Naive B cell (primary cell): ENCODE measurements around the gene CPPED1. TPM values are rescaled to one million over a fixed set of nuclear protein-coding genes. Genes with fewer than 3 reads are reported as not detected.
A peak's percentile ranks its signal among the peaks of the same experiment; 100 is the strongest.
"Not testable (repeated sequence)": the region's sequence is repeated elsewhere in the genome, so short reads cannot be mapped to it uniquely, and the experiment has no call there.

Source experiments
- ATAC-seq, 2 donors: fragments of 150-1000 bp; cut with Tn5 transposase; 2 replicates each; pipeline ENCODE4 v1.10.0; 2021; ENCODE audit warnings: low read depth in 2 of 2, mild to moderate bottlenecking in 2 of 2, moderate library complexity in 2 of 2
- DNase-seq: peaks from one replicate; pipeline ENCODE4 v3.0.0; 2022
- H3K27ac Mint-ChIP-seq, 6 donors: one replicate each; pipeline ENCODE4 v1.8.0; 2020 to 2022; ENCODE audit warnings: mild to moderate bottlenecking in 6 of 6, mixed read lengths in 6 of 6, moderate library complexity in 5 of 6, inconsistent platforms in 2 of 6
- H3K27me3 Mint-ChIP-seq, 3 donors: one replicate each; pipeline ENCODE4 v1.8.0; 2021 to 2022; ENCODE audit warnings: mixed read lengths in 3 of 3, mild to moderate bottlenecking in 1 of 3
- H3K36me3 Mint-ChIP-seq, 2 donors: one replicate each; pipeline ENCODE4 v1.8.0; 2020 to 2022; ENCODE audit warnings: mixed read lengths in 2 of 2, inconsistent platforms in 1 of 2, mild to moderate bottlenecking in 1 of 2
- H3K4me1 Mint-ChIP-seq, 3 donors: one replicate each; pipeline ENCODE4 v1.8.0; 2020 to 2022; ENCODE audit warnings: mixed read lengths in 3 of 3, inconsistent platforms in 1 of 3, mild to moderate bottlenecking in 1 of 3, moderate library complexity in 1 of 3
- H3K4me3 Mint-ChIP-seq, 8 donors: one replicate each; pipeline ENCODE4 v1.8.0; 2020 to 2022; ENCODE audit warnings: mild to moderate bottlenecking in 8 of 8, mixed read lengths in 8 of 8, moderate library complexity in 8 of 8, inconsistent platforms in 2 of 8
- H3K9me3 Mint-ChIP-seq, 7 donors: one replicate each; pipeline ENCODE4 v1.8.0; 2020 to 2022; ENCODE audit warnings: mixed read lengths in 7 of 7, mild to moderate bottlenecking in 5 of 7, inconsistent platforms in 2 of 7, moderate library complexity in 1 of 7
- polyA plus RNA-seq, 6 donors: library from polyadenylated mRNA; unstranded; fragments of 300-500 nt; fragmentation: Illumina TruSeq; gene quantifications; one replicate each; pipeline ENCODE4 v1.2.3, GENCODE V29; 2021; ENCODE audit warnings: low read depth in 6 of 6

Gene CPPED1
- polyA plus RNA-seq, 6 donors from 2014 or later: 1.9 to 9.1 (median 8.2) TPM

DNA sequence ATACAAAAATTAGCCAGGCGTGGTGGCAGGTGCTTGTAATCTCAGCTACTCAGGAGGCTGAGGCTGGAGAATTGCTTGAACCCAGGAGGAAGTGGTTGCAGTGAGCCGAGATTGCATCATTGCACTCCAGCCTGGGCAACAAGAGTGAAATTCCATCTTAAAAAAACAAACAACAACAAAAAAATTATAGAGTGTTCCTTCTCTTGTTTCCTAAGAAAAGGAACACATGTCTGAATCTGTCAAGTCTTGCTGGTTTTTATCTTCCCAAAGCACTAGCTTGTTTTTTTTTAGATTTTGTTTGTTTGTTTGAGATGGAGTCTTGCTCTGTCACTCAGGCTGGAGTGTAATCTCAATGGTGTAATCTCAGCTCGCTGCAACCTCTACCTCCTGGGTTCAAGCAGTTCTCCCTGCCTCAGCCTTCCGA, 13.1 kb upstream of the CPPED1 start:
- peaks cover 13 to 31% (median 18%) of the 10 kb centered on the region in 3 donors for H3K27me3 Mint-ChIP-seq
- not testable (repeated sequence) for DNase-seq, H3K36me3 Mint-ChIP-seq, H3K9me3 Mint-ChIP-seq, ATAC-seq, H3K4me1 Mint-ChIP-seq, H3K27ac Mint-ChIP-seq
- peak overlapping the region in 1 of 8 donors; percentile 16 for H3K4me3 Mint-ChIP-seq

DNA sequence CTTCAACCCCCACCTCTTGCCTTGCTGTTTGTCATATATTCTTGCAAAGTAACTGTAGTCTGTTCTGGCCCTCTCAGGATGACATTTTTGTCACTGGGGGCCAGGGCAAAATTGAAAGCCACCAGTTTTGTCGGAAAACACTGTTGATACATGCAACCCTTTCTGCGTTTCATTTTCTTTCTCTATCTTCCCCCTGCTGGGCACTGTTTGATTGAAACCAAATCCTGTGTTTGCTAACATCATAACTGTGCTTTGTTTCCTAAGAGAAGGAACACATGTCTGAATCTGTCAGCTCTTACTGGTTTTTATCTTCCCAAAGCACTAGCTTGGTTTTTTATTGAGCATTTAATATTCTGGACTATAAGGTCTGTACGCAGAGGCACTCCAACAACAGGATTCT, 11.7 kb upstream of the CPPED1 start:
- Mint-ChIP-seq H3K4me3 (no peak overlapping the region), H3K9me3 (peaks cover 0 to 17% (median 9%) of the 10 kb centered on the region in 7 donors), H3K27ac (no peak overlapping the region), H3K36me3 (peaks cover 2 to 4% of the 10 kb centered on the region in 2 donors), H3K27me3 (peaks cover 15 to 42% (median 18%) of the 10 kb centered on the region in 3 donors), H3K4me1 (peaks cover 0 to 5% (median 0%) of the 10 kb centered on the region in 3 donors)
- DNase-seq (no peak), ATAC-seq (no peak)

DNA sequence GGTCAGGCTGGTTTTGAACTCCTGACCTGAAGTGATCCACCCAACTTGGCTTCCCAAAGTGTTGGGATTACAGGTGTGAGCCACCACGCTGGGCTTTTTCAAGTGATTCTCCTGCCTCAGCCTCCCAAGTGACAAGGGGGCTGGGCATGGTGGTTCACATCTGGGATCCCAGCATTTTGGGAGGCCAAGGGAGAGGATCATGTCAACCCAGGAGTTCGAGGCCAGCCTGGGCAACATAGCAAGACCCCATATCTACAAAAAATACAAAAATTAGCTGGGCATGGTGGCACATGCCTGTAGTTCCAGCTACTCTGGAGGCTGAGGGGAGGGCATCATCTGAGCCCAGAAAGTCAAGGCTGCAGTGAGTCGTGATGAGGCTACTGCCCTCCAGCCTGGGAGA, 10.0 kb upstream of the CPPED1 start:
- ATAC-seq, DNase-seq, H3K4me1 Mint-ChIP-seq, H3K27ac Mint-ChIP-seq, H3K36me3 Mint-ChIP-seq, H3K4me3 Mint-ChIP-seq: not testable (repeated sequence)
- peaks cover 0 to 21% (median 6%) of the 10 kb centered on the region in 7 donors for H3K9me3 Mint-ChIP-seq
- H3K27me3 Mint-ChIP-seq: peaks cover 13 to 43% (median 17%) of the 10 kb centered on the region in 3 donors

DNA sequence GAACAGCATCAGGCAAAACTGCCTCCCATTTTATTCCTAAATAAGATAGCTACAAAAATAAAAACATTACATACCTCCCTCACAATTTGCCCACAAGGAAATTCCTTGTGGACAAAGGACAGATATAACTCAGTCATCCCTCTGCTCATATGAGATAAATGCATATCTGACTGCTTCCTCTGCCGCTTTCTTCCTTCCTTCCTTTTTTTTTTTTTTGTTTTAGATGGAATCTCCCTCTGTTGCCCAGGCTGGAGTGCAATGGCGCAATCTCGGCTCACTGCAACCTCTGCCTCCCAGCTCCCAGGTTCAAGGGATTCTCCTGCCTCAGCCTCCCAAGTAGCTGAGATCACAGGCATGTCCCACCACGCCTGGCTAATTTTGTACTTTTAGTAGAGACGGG, 9.6 kb upstream of the CPPED1 start:
- peaks cover 15 to 44% (median 20%) of the 10 kb centered on the region in 3 donors for H3K27me3 Mint-ChIP-seq
- peaks cover 0 to 21% (median 6%) of the 10 kb centered on the region in 7 donors for H3K9me3 Mint-ChIP-seq
- DNase-seq, H3K4me1 Mint-ChIP-seq, H3K36me3 Mint-ChIP-seq, ATAC-seq, H3K27ac Mint-ChIP-seq, H3K4me3 Mint-ChIP-seq: not testable (repeated sequence)

DNA sequence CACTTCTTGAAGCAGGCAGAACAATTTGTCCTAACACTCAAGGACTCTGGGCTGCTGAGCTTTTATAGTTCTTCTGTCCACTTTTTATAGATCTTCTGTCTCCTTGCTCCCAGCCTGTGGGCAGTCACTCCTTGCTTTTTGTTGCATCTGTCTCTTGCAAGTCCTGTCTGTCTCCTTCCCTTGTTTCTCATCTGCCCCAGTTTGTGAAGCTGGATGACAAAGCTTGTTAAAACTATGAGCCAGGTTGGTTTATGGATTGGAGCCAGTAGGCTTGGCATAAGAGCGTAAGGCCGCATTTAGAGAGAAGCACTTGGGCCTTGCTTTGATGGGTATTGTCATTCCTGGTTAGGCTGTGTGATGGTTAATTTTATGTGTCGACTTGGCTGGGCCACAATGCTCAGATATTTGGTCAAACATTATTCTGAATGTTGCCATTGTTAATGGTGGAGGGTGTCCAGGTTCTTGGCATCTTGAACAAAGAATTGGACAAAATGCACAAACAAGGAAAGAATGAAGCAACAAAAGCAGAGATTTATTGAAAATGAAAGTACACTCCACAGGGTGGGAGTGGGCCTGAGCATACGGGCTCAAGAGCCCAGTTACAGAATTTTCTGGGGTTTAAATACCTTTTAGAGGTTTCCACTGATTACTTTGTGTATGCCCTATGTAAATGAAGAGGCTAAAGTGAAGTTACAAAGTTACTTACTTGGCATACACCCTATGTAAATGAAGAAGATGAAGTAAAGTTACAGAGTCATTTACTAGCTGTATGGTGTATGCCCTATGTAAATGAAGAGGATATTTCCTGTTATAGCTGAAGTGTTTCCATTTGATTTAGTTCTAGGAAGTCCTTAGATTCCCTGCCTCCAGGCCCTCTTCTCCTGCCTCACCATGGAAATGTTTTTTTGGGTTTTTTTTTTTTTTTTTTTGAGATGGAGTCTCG, 8.0 kb upstream of the CPPED1 start:
- H3K36me3 Mint-ChIP-seq: peaks cover 5 to 7% of the 10 kb centered on the region in 2 donors
- no peak overlapping the region for H3K4me3 Mint-ChIP-seq
- no peaks in the 10 kb centered on the region for H3K4me1 Mint-ChIP-seq
- H3K9me3 Mint-ChIP-seq: peaks cover 0 to 21% (median 6%) of the 10 kb centered on the region in 7 donors
- no peak overlapping the region for H3K27ac Mint-ChIP-seq
- H3K27me3 Mint-ChIP-seq: peaks cover 17 to 45% (median 25%) of the 10 kb centered on the region in 3 donors
- no peak for DNase-seq
- no peak for ATAC-seq

DNA sequence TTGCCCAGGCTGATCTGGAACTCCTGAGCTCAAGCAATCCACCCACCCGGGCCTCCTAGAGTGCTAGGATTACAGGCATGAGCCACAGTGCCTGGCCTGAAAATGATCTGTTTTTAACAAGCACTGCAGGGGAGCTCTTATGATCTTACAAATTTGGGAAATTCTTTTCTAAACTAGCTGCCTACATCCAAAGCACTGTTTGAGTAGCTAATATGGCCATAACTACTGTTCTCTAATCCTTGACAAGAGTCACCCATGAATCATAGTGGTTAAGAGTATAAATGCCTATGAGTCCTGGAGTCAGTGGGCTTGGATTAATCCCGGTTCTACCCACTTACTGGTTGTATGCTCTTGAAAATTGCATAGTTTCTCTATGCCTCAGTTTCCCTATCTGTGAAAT, 1.4 kb upstream of the CPPED1 start:
- Mint-ChIP-seq H3K27me3 (peaks cover 4 to 30% (median 17%) of the 10 kb centered on the region in 3 donors), H3K4me3 (peak overlapping the region in 5 of 8 donors; percentile 6 to 94 (median 89)), H3K27ac (no peak overlapping the region), H3K9me3 (peaks cover 0 to 6% (median 3%) of the 10 kb centered on the region in 7 donors), H3K4me1 (peaks cover 16 to 29% (median 28%) of the 10 kb centered on the region in 3 donors), H3K36me3 (peaks cover 0 to under 1% of the 10 kb centered on the region in 2 donors)
- DNase-seq (no peak), ATAC-seq (no peak)

DNA sequence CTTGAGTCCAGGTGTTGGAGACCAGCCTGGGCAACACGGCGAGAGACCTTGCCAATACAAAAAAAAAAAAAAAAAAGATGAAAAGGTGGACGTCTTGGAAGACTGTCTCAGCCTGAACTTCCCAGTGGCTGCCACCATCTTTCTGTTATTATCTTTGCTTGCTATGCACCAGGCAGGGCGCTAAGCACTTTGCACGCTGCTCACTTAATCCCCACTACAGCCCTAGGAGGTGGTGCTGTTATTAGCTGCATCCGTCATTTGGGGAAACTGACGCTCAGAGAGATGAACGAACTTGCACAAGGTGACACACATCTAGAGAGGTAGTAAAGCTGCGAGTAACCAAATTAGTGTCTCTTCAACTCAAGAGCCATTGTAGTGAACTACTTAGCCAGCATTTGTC, 708 bp upstream of the CPPED1 start:
- ATAC-seq: no peak
- H3K36me3 Mint-ChIP-seq: no peaks in the 10 kb centered on the region
- no peak overlapping the region for H3K27ac Mint-ChIP-seq
- H3K27me3 Mint-ChIP-seq: peaks cover 4 to 24% (median 10%) of the 10 kb centered on the region in 3 donors
- H3K4me1 Mint-ChIP-seq: peaks cover 16 to 29% (median 28%) of the 10 kb centered on the region in 3 donors
- H3K4me3 Mint-ChIP-seq: peak overlapping the region; percentile 21 to 94 (median 88)
- H3K9me3 Mint-ChIP-seq: peaks cover 0 to 6% (median 2%) of the 10 kb centered on the region in 7 donors
- DNase-seq: no peak

DNA sequence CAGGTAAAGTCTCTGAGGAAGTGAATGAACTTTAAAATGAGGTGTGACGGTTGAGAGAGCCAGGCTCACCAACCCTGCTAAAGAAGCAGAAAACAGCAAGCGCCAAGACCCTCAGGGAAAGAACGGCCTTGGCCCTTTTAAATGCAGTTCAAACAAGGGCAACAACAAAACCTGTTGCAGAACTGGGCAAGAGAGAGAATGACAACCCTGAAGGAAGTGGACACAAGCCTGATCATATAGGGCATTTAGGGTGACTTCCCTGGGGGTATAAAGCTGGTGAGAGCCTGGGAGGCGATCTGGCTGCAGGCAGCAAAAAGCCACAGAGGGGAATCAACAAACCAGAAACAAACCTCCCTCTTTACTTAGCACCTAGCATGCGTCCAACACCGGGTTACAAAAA, 1.0 kb downstream of the CPPED1 start:
- Mint-ChIP-seq H3K4me1 (peaks cover 16 to 29% (median 28%) of the 10 kb centered on the region in 3 donors), H3K4me3 (peak overlapping the region; percentile 86 to 94 (median 92)), H3K9me3 (peaks cover 0 to 6% (median 2%) of the 10 kb centered on the region in 7 donors), H3K27ac (peak overlapping the region in 1 of 6 donors; percentile 87), H3K36me3 (no peaks in the 10 kb centered on the region), H3K27me3 (peaks cover 0 to 15% (median 0%) of the 10 kb centered on the region in 3 donors)
- ATAC-seq (no peak), DNase-seq (no peak)

DNA sequence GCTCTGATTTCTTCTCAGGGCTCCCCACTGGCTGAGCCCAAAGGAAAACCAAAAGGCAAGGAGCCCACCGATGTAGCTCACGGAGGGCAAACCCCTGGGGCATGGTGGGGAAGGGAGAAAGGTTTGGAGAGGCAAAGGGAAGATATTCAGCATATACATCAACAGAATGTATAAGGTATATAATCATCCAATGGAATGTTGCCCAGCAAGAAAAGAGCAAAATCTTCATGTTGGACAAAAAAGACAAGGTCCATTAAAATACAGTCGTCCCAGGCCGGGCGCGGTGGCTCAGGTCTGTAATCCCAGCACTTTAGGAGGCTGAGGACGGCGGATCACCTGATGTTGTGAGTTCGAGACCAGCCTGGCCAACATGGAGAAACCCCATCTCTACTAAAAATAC, 1.6 kb downstream of the CPPED1 start:
- Mint-ChIP-seq H3K36me3 (no peaks in the 10 kb centered on the region), H3K4me3 (peak overlapping the region in 6 of 8 donors; percentile 86 to 94 (median 90)), H3K27me3 (peaks cover 0 to 15% (median 0%) of the 10 kb centered on the region in 3 donors), H3K9me3 (peaks cover 0 to 6% (median 2%) of the 10 kb centered on the region in 7 donors), H3K27ac (peak overlapping the region in 3 of 6 donors; percentile 42 to 69 (median 65)), H3K4me1 (peaks cover 16 to 29% (median 28%) of the 10 kb centered on the region in 3 donors)
- DNase-seq: no peak
- ATAC-seq: no peak

DNA sequence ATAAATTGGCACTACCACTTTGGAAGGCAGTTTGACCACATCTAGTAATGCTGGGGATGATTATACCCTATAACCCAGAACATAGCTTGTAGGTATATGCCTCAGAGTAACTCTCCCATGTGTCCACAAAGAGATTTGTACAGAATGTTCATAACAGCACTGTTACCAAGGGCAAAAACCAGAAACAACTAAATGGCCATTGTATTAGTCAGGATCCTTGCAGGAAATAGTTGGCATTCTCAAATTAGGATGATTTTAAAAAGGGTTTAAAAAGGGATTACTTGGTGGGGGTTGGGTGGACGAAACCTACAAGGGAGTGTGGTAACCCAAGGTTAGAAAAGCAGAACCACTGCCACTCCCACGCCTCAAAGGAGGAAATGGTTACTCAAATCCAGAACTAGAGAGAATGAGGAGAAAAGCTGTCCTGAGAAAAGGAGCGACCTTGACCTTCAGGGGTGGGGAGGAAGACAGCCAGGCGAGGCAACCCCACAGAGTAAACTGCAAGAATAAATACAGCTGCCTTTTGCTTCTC, 2.1 kb downstream of the CPPED1 start:
- Mint-ChIP-seq H3K36me3 (no peaks in the 10 kb centered on the region), H3K9me3 (peaks cover 0 to 6% (median 2%) of the 10 kb centered on the region in 7 donors), H3K4me3 (peak overlapping the region in 7 of 8 donors; percentile 30 to 94 (median 89)), H3K4me1 (peaks cover 16 to 29% (median 28%) of the 10 kb centered on the region in 3 donors), H3K27ac (peak overlapping the region in 2 of 6 donors; percentile 65 to 69), H3K27me3 (peaks cover 0 to 13% (median 0%) of the 10 kb centered on the region in 3 donors)
- ATAC-seq: no peak
- DNase-seq: no peak

DNA sequence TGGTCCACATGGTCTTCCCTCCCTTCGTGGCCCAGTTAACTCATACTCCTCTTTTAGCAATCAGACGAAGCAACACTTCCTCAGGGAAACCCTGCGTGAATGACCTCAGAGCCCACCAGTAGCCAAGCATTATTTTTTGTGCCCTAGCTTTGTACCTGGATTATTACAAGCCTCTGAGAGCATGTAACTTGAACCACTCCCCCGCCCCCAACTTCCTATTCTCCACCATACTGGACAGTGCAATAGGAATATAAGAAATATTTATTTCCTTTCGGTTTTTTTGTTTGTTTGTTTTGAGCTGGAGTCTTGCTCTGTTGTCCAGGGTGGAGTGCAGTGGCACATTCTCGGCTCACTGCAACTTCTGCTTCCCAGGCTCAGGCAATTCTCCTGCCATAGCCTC, 2.9 kb downstream of the CPPED1 start:
- Mint-ChIP-seq H3K9me3 (peaks cover 0 to 6% (median 2%) of the 10 kb centered on the region in 7 donors), H3K4me1 (peaks cover 16 to 29% (median 28%) of the 10 kb centered on the region in 3 donors), H3K27me3 (peaks cover 0 to 7% (median 0%) of the 10 kb centered on the region in 3 donors), H3K4me3 (peak overlapping the region in 1 of 8 donors; percentile 79), H3K27ac (no peak overlapping the region), H3K36me3 (no peaks in the 10 kb centered on the region)
- DNase-seq (no peak), ATAC-seq (no peak)

DNA sequence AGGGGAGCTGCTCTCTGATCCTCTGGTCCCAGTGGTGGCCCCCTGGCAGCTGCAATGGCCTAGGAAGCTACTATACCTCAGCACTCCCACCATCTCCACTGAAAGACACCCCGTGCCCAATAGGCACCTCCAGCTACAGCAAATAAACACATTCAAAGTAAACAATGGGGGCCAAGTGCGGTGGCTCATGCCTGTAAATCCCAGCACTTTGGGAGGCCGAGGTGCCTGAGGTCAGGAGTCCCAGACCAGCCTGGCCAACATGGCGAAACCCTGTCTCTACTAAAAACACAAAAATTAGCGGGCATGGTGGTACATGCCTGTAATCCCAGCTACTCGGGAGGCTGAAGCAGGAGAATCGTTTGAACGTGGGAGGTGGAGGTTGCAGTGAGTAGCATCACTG, 3.7 kb downstream of the CPPED1 start:
- H3K27ac Mint-ChIP-seq, H3K36me3 Mint-ChIP-seq, DNase-seq, H3K27me3 Mint-ChIP-seq, ATAC-seq, H3K9me3 Mint-ChIP-seq: not testable (repeated sequence)
- peak overlapping the region in 1 of 8 donors; percentile 79 for H3K4me3 Mint-ChIP-seq
- H3K4me1 Mint-ChIP-seq: peaks cover 16 to 29% (median 28%) of the 10 kb centered on the region in 3 donors

DNA sequence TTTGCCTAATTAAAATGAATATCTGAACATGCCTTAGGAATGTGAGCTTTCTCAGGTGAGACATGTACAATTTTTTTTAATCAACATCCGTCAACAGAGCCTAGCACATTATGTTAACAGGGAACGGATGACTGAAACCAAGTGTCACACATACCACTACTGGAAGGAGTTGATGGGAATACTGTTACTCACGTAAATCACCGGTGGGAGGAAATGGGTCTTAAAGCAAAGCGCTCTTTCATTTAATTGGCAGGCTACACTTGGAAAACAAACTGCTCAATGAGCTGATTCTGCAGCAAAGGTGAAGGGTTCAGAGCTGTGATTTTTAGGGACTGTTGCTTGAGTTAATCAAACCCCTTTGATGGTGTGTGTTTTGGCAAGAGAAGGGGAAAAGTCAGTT, 4.8 kb downstream of the CPPED1 start:
- DNase-seq (no peak), ATAC-seq (no peak)
- no peak overlapping the region for H3K27ac Mint-ChIP-seq
- H3K9me3 Mint-ChIP-seq: peaks cover 0 to 6% (median 2%) of the 10 kb centered on the region in 7 donors
- H3K27me3 Mint-ChIP-seq: peaks cover 0 to 7% (median 0%) of the 10 kb centered on the region in 3 donors
- H3K4me1 Mint-ChIP-seq: peaks cover 16 to 27% (median 22%) of the 10 kb centered on the region in 3 donors
- no peaks in the 10 kb centered on the region for H3K36me3 Mint-ChIP-seq
- no peak overlapping the region for H3K4me3 Mint-ChIP-seq
